Activated CD8-positive, alpha-beta memory T cell treated with anti-CD3 and anti-CD28 coated beads, Interleukin-2, amount 50 U/mL, for 4 hours (primary cell): ENCODE data around the gene IFT57.
"Not testable (repeated sequence)": the region's sequence is repeated elsewhere in the genome, so short reads cannot be mapped to it uniquely, and the experiment has no call there.

Source experiments
- DNase-seq: peaks from one replicate; pipeline ENCODE4 v3.0.0-alpha.2; 2020

The IFT57 gene

DNA sequence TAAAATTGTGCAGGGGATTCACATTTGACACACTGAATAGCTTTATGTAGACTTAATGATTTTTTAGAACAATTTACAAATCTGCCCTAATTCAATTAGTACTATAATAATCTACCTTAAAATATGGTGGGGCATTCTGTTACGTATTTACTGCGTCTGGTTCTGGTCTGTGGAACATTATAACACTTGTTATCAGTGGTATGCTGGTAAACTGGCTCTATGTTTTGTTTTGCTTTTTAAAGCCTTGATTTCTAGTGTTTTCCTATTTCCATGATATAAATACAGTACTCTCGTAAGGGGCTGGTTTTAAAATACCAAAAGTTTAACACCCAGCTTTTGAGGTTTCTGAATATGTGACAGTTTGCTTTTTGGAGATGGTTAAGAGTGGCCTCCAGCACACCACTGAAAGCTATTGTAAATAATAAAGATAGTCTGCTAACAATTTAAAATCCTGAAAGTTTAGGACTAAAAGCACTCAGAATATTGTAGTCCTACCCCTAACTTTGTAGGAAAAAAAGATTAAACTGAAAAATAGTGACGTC is 65.8 kb downstream of the IFT57 start:
- no peak for DNase-seq

DNA sequence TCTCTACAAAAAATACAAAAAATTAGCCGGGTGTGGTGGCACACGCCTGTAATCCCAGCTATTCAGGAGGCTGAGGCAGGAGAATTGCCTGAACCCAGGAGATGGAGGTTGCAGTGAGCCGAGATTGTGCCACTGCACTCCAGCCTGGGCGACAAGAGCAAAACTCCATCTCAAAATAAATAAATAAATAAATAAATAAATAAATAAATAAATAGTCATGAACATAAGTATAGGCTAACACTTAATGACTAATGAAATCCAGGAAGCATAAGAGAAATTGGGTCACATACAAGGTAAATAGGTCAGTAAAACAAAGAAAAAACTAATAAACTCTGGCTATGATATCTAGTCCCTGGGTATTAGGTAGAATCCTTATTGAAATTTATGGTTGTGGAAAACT is 66.6 kb downstream of the IFT57 start:
- not testable (repeated sequence) for DNase-seq

DNA sequence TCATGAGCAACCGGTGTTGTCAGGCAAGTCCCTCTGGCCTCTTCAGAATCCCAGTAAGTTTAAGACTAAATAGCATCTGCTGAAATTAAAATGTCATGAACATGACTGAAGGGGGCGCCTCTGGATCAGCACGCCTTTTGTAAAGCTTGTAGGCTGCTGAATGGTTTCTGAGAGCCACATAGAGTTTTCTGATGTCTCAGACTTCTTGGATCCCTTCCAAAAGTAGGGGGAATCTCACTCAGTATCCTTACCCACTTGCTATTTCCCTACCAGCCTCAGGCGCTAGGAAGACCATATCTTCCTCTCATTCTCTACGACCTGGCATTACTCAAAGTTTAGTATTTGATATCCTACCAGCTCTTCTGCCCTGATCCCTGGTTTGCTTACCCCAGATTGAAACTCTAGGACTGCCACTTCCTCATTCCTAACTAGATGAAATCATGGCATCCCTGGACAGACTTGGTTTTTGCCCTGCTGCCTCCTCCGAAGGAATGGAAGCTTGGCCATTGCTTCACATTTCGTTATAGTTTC is 68.7 kb downstream of the IFT57 start:
- DNase-seq, result peak; percentile 50

- DNase-seq, result no peak
Measured at GRCh38 chr3:108152274-108152673, 70.0 kb downstream of the IFT57 start.

- no peak for DNase-seq
Measured at GRCh38 chr3:108150200-108150599, 72.0 kb downstream of the IFT57 start.

DNA sequence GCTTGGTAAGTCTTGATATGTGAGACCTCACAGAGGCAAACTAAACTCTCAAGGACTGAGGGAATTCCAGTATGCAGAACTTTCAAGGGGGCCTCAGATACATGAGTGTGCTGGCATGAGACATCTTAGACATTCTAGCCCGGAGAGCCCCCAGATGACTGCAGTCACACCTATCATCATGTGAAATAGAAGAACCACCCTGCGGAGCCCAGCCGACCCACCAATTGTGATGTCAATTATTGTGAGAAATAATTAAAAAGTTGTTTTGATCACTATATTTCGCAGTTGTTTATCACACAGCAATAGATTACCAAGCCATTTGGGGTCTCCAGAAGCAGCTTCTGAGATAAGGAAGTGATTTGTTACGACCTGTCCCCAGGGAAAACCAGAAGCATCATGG is 76.1 kb downstream of the IFT57 start:
- DNase-seq, result no peak

GRCh38 chr3:108145578-108145977 is 76.6 kb downstream of the IFT57 start:
- DNase-seq, result no peak

DNA sequence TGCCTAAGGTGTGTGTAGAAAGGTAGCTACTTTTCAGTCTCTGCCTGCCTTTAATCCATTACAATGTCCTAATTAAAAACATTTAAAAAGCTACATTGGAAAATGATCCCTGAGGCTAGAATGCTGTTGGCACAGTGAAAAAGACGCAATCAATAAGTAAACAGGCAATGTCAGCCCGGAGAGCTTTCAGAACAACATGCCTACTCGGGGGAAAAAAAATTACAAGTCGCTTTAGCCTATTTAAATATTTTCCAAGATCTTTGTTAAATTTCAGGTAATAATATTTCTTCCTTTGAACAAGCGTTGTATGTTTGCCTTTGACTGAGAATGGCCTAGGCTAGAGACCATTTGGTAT is 84.8 kb downstream of the IFT57 start:
- DNase-seq, result no peak

GRCh38 chr3:108136561-108137459 is 85.4 kb downstream of the IFT57 start:
- no peak for DNase-seq

- DNase-seq, result no peak
Measured at GRCh38 chr3:108134555-108134880, 87.7 kb downstream of the IFT57 start.

DNA sequence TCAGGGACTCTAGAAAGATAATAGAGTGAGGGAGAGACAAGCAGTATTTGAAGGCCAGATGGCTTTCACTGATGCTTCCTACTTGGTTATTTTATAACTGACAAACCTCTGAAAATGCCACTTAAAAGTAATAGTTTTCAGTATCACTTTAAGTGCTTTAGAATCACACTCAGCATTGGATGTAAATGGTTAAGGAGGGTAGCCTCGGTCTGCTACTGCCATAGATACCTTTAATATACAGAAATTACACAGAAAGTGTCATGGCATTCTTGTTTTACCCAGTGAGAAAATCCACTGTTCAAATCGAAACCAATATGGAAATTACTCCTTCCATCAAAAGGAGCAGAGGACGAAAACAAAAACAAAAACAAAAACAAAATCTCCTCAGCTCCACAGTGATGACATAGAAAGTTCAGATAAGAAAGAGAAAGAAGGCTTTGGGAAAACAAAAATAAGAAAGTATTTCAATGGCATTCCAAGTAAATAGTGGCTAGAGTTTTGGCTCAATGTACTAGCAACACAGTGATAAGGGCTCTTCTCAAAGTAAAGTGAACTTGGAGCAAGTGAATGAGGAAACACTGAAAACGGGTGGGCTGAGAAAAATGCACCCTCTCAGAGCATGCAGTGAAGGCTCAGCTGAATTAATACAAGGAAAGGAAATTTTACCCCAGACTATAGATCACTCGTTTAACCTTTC is 88.2 kb downstream of the IFT57 start:
- DNase-seq, result no peak

GRCh38 chr3:108133048-108133369 is 89.2 kb downstream of the IFT57 start:
- no peak for DNase-seq

GRCh38 chr3:108131475-108132134 is 90.6 kb downstream of the IFT57 start:
- DNase-seq, result no peak

DNA sequence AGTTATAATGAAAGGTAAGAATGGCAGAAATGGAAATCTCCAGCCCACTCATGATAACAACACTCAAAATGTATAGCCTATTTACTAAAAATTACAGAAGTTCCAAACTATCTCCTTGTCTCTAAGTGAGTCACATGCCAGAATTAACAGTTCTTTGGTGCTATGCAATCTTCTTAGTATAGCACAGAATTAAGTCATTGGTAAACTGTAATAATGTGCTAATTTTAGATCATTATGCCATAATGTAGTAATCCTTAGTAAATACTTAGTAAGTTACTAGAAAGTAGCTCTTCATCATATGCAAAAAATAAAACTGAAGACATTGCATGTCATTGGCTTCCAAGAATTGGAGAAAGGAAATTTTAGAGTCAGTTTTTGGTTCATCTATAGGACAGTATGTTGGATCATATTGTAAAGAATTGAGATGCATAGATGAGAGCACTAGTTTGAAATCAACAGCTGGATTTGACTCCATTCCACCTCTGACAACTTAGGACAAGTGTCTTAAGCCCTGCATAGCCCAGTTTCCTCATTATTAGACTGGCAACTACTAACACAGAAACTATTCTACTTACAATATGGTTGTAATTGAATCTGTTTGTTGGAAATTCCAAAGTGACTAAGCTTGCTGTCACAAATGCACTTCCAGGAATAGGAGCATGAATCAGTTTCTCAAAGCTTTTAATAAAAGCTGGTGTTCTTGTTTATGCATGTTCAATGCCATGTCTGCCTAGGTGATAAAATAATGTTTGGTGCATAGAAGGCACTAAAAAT is 91.3 kb downstream of the IFT57 start:
- no peak for DNase-seq

DNA sequence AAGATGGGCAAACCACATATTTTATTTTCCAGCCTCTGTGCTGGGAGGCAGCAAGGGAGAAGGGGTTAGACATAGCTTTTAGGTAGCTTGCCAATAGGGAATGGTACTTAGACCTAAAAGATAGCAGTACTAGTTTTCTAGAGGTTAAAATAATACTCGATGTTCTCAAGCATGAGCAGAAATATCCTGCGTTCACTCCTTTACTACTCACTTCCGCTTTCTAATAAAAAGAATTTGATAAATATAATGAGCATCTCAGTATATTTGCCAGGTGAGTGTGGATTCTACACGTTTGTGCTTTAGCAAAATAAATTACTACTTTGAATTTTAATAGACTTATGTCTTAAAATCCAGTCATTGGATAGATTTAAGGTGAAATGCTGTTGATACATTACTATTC is 92.0 kb downstream of the IFT57 start:
- no peak for DNase-seq

DNA sequence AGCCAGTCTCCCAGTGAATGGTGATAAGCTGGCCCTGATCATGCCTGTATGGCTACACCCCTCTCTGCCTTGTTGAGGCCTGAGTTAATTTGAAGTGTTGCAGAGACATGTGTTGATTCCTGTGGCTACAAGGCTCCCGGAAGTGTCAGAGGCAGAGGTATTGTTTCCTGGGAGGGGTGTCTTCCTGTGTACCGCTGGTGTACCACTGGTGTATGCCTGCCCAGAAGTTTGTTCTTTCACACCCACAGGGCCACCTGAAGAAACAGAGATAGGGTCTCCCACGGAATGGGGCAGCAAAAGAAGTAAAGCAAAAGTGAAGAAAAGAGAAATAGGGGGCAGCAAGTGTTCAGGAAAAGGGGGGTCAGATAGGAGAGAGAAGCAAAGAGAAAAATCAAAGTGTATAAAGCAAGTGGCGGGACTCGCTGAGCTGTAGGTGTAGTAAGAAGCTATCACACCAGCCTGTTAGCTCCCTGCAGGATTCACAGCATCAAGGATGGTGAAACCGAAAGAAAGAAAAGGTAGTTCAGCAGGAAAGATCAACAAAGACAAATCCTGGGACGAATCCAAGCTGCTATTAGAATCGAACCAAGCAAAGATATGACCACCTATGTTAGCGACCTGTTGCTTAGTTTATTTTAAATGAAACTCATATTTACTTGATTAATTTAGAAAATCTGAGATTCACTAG is 94.8 kb downstream of the IFT57 start:
- DNase-seq, result peak; percentile 51

GRCh38 chr3:108126348-108126747 is 95.9 kb downstream of the IFT57 start:
- DNase-seq, result no peak

- peak; percentile 51 for DNase-seq
Measured at GRCh38 chr3:108125550-108126071, 96.6 kb downstream of the IFT57 start.

DNA sequence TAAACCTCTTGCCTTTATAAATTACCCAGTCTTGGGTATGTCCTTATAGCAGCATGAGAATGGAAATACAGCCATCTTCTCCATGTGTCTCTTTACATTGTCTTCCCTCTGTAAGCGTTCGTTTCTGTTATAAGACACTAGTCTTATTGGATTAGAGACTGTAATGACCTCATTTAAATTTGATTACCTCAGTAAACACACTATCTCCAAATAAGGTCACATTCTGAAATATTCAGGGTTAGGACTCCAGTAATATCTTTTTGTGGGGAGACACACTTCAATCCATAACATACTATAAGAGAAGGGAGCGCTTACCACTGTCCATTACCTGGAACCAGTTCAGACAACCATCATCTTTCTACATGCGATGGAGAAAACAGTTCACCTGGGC is 97.1 kb downstream of the IFT57 start:
- DNase-seq, result no peak

- DNase-seq, result peak; percentile 64
Measured at GRCh38 chr3:108124337-108125152, 97.7 kb downstream of the IFT57 start.

DNA sequence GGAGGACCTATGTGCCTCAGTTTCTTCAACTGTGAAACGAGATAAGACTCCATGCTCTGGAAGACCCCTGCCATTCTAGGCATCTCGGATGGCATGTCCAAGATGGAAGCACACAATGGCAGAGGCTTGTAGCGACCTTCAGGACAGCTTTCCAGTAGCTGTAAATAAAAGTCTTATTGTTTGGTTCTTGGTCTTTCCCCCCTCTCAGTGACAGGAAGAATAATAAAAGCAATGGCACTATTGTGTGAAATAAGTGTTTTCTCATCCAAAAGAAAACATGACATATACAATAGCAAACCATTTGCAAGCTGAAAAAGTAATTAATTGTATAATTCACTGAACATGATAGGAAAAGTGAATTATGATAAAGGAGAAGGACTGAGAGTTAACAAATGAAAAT is 98.9 kb downstream of the IFT57 start:
- no peak for DNase-seq
